GM21576 (cell line): ENCODE data around the gene NHEJ1.

ENCODE experiments used
- ATAC-seq: cut with Tn5 transposase; IDR thresholded peaks from one replicate; pipeline ENCODE4 v1.9.1; 2021; ENCODE audit warnings: mild to moderate bottlenecking, moderate library complexity; ENCODE audit not compliant: unreplicated experiment

The NHEJ1 gene

GRCh38 chr2:219183151-219183772 is 22.6 kb upstream of the NHEJ1 start:
- no peak for ATAC-seq

DNA sequence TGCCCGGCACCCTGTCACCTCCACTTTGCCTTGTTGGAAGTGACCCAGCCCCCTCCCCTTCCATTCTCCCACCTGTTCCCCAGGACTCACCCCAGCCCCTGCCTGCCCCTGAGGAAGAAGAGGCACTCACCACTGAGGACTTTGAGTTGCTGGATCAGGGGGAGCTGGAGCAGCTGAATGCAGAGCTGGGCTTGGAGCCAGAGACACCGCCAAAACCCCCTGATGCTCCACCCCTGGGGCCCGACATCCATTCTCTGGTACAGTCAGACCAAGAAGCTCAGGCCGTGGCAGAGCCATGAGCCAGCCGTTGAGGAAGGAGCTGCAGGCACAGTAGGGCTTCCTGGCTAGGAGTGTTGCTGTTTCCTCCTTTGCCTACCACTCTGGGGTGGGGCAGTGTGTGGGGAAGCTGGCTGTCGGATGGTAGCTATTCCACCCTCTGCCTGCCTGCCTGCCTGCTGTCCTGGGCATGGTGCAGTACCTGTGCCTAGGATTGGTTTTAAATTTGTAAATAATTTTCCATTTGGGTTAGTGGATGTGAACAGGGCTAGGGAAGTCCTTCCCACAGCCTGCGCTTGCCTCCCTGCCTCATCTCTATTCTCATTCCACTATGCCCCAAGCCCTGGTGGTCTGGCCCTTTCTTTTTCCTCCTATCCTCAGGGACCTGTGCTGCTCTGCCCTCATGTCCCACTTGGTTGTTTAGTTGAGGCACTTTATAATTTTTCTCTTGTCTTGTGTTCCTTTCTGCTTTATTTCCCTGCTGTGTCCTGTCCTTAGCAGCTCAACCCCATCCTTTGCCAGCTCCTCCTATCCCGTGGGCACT is 21.9 kb upstream of the NHEJ1 start:
- ATAC-seq: no peak

GRCh38 chr2:219181531-219181930 is 20.9 kb upstream of the NHEJ1 start:
- ATAC-seq: no peak

DNA sequence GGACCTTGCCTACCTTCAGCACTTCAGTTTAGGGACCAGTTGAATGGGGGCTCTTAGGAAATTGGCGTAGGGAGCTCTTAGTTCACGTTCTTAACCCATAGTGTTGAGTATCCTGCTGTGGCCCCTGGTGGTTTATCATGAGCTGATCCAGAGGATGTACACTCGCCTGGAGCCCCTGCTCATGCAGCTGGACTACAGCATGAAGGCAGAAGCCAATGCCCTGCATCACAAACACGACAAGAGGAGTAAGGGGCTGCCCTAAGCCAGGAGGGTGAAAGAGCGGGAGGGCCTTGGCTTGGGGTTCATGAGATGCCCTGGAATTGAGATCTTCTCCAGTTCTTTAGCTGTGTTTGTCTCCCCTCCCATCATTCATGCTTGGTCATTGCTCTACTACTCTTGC is 20.3 kb upstream of the NHEJ1 start:
- no peak for ATAC-seq

DNA sequence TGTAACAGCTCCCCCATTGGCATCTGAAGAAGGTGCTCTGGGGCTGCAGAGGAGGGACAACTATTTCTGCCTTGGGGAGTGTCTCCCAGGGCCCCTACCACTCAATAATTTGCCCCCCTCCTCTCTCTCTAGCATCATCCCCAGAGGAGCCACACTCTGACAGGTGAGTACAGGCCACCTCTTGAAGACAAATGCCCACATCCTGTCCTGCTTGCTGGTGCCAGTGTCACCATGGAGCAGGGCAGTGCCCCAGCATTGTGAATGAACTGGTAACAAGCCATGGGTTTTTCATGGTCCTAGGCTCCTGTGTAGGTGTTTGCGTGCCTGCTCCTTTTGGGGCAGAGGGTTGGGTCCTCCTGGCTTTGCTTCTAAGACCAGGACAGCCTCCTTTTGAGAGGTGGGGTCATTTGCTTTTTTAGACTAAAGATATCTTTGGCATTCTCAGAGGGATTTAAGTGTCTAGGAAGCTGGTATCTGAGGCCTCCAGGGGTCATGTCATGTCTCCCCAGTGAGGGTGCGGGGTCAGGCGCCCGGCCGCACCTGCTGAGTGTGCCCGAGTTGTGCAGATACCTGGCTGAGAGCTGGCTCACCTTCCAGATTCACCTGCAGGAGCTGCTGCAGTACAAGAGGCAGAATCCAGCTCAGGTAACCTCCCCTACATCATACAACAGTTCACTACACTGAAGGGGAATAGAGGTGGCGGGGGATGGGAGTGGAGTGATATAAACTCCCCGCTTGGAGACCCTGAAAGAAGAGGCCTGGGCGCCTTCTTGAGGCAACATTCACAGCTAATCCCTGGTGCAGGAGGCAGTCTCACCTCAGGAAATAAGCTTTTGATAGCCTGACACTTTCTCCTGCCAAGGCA is 19.2 kb upstream of the NHEJ1 start:
- ATAC-seq: no peak

- ATAC-seq: peak; percentile 16
These were observed 18.0 kb upstream of the NHEJ1 start for GRCh38 chr2:219178377-219179175.

DNA sequence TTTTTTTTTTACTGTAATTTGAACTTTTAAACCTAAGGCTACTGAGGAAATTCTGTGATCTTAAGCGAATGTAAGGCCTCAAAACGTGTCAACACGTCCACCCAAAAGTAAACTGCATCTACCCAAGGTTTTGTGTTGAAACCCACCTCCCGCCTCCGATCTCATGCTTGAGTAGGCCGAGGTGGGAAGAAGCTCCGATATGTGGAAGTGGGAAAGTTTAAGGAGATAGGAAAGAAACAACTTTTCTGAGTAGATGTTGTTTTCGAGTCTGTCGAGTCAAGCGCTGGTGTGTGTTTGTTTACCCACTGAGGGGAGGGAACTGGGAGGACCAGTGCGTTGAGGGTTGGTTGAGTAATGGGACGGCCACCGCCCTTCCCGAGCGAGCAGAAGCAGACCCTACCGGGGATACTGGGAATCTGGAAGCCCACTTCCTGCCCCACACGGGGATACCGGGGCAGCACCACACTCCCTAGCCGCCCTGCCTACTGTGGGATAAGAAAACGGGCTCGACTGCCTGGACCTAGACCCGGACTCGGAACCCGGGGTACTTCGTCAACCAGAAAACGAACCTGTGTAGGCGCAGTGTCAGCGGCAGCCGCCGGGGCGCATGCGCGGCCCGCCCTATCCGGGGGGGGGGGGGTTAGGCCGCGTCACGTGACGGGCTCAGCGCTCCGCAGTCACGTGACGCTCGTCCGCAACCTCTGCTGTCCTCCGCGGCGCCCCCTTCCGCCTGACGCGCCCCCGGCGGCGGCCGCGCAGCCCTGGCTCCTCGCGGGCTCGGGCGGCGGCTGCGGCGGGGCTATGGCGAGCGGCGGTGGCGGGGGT is 17.1 kb upstream of the NHEJ1 start, which contains the start of gene RETREG2:
Gene RETREG2 (plus strand): TSS at position 724 of the 825 bp plus-strand sequence. CDS start 78 bp downstream, at position 802.
- peak; percentile 35 for ATAC-seq

GRCh38 chr2:219176818-219177551 is 16.4 kb upstream of the NHEJ1 start, which contains the start of gene CNPPD1:
TSS of gene CNPPD1 (minus strand) at chr2:219176925. CDS start at chr2:219176828, 97 bp downstream.
- ATAC-seq: peak; percentile 61

- ATAC-seq: peak; percentile 29
These were observed 15.6 kb upstream of the NHEJ1 start for GRCh38 chr2:219175928-219176817.

DNA sequence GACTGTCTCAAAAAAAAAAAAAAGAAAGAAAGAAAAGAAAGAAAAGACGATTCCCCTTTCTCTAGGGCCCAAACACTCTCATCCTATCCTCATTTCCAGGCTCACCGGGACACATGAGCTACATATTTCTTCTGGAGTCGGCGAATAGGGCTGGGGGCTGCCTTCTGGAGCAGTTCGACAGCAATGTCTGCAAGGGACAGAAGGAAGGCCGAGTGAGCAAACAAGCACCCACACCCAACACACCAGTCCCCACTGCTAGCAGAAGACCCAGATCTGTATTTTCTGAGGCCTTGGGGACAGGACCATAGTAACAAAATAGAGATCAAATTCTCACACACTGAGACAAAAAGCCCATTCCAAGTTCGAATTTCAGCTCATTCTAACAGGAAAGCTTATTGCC is 14.9 kb upstream of the NHEJ1 start:
- ATAC-seq: no peak

GRCh38 chr2:219174801-219175200 is 14.2 kb upstream of the NHEJ1 start:
- no peak for ATAC-seq

GRCh38 chr2:219174146-219174545 is 13.5 kb upstream of the NHEJ1 start:
- ATAC-seq: no peak

DNA sequence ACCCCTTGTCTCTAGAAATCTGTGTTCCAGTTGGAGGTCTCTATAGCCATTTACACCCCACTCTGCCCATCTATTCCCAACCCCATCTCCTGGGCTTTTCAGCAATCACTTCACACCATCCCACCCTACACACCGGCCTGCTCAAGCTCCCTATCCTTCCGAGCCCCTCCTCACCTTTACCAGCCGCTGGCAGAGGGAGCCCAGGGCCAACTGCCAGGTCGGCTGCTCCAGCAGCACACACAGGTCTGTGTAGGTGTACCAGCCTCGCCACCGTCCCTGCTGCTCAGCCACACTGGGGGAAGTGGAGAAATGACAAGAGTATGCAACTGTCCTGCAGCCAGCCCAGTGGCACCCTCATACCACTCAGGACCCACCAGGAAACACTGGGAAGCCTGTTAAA is 12.6 kb upstream of the NHEJ1 start:
- ATAC-seq: no peak

- ATAC-seq: no peak
These were observed 11.9 kb upstream of the NHEJ1 start for GRCh38 chr2:219172231-219173154.

DNA sequence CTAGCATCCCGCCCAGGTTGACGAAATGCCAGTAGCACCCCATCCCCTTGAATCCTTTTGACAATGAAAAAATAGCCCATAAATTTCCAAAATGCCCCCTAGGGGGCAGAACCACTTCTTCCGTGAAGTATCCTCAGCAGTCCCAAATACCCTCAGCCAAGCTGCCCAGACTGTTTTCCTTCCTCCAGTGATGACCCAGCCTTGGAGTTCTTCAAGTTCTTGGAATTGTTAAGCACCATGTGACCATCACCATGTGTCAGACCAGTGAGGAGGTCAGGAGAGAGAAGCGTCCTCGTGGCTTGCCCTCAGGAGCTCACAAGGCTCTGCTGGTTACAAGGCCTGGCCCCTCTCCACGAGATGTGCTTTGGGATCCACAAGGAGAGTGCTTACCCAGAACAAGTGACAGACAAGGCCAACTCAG is 10.6 kb upstream of the NHEJ1 start:
- ATAC-seq: no peak

DNA sequence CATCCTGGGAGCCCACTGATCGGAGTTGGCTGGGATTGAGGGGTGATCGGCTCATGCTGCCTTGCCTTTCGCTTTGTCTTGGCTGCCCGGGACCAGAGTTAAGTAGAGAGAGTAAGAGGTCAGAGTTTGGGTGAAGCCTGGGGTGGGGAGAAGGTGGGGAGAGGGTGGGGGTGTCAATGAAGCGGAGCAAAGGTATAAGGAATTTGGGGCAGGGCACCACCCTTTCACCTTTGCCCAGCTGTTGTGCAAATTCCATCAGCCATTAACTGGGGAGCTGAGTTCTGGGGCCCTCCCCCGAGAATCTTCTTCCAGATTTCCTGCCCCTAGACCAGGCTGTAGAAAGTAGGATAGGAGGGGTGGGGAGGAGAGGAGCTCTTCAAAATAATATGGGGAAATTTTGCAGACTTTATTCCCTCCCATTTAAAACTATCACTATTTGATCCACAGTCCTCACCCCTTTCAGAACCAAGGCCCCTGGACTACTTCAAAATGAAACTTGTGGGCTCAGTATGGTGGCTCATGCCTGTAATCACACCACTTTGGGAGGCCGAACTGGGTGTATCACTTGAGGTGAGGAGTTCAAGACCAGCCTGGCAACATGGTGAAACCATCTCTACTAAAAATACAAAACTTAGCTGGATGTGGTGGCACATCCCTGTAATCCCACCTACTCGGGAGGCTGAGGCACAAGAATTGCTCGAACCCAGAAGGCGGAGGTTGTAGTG is 9.5 kb upstream of the NHEJ1 start, which contains the start of gene SLC23A3:
Gene SLC23A3 (minus strand): TSS at position 100 of the 725 bp plus-strand sequence. CDS start 45 bp downstream, at position 55.
- ATAC-seq: no peak
